PC-3 (cell line): Measurements from ENCODE around the gene CPE.

ENCODE experiments used
- CTCF ChIP-seq: fragments of 300-600 bp; sonication (generic); conservative IDR thresholded peaks from 2 replicates; pipeline ENCODE4 v1.5.1; 2017; ENCODE audit warnings: antibody characterized with exemption, low read depth, mild to moderate bottlenecking, low read length
- EZH2 ChIP-seq: fragments of 300-600 bp; sonication (generic); IDR thresholded peaks from one replicate; pipeline ENCODE4 v1.6.1; 2017; ENCODE audit warnings: antibody characterized with exemption, mild to moderate bottlenecking, low read length; ENCODE audit not compliant: unreplicated experiment
- EZH2phosphoT487 ChIP-seq: fragments of 300-600 bp; sonication (generic); IDR thresholded peaks from 2 replicates; pipeline ENCODE4 v1.6.1; 2018; ENCODE audit warnings: mild to moderate bottlenecking, antibody characterized with exemption, low read length, borderline replicate concordance

- TF ChIP-seq EZH2 (no peak), CTCF (no peak), EZH2phosphoT487 (no peak)
Observed at GRCh38 chr4:165404696-165405095, 25.9 kb downstream of the CPE start.
